ENCODE data around the gene CCNH. TPM values are rescaled to one million over a fixed set of nuclear protein-coding genes. Genes with fewer than 3 reads are reported as not detected.
A peak's percentile ranks its signal among the peaks of the same experiment; 100 is the strongest.

CCNH gene
- total RNA-seq, 1 experiment from 2014 or later: 39.6 TPM

DNA sequence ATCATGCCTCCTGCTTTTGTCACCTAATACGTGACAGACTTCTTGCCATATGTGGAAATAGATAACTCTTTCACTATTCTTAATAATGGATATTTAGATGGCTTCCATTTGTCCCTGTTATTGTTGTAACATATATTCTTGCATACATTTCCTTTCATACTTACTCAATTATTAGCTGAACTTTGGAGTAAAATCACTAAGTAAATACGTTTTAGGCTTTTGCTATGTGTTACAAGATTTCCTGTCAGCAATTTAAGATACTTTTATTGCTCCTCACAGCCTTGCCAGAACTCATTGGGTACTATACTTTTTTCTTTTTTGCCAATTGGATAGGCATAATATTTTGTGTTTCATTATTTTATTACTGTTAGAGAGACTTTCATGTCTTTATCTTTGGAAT is 26.9 kb downstream of the CCNH start:
- H3K36me3 ChIP-seq (ENCODE audit: control insufficient read depth, insufficient read depth, low read length): no peaks in the 10 kb centered on the region
- H3K9me3 ChIP-seq: no peaks in the 10 kb centered on the region
- DNase-seq: peak in 1 of 2 experiments; percentile 8
- Mint-ChIP-seq H3K4me1 (ENCODE audit: low read depth, unreplicated experiment) (peaks cover 6% of the 10 kb centered on the region), H3K36me3 (ENCODE audit: insufficient read depth, unreplicated experiment) (peaks cover 45% of the 10 kb centered on the region), H3K4me3 (ENCODE audit: unreplicated experiment) (no peak overlapping the region), H3K9me3 (ENCODE audit: unreplicated experiment) (no peaks in the 10 kb centered on the region), H3K27ac (ENCODE audit: unreplicated experiment) (no peak overlapping the region), H3K27me3 (ENCODE audit: insufficient read depth, unreplicated experiment) (no peaks in the 10 kb centered on the region)
- BruUV-seq (replicated peaks): no TSS peak
- CTCF ChIA-PET: no interaction called here
- intact Hi-C loops (cut with micrococcal nuclease; ENCODE audit: unreplicated experiment): loop anchor here (5.0 kb wide), 1 partner anchor 119 kb away; the partner anchor contains the start of gene RASA1
- POLR2A ChIA-PET: interaction anchor here (1.0 kb wide), 1 partner anchor 27 kb away, joined by 3 read pairs; no protein-coding TSS in a partner anchor
- no peak overlapping the region for H3K4me3 ChIP-seq (ENCODE audit: low read depth, low read length)
- H3K27me3 ChIP-seq (replicated peaks; ENCODE audit: control insufficient read depth, insufficient read depth, low read length): no peaks in the 10 kb centered on the region
- peaks cover 22% of the 10 kb centered on the region for H3K4me1 ChIP-seq
- TF ChIP-seq, protein P1, sequence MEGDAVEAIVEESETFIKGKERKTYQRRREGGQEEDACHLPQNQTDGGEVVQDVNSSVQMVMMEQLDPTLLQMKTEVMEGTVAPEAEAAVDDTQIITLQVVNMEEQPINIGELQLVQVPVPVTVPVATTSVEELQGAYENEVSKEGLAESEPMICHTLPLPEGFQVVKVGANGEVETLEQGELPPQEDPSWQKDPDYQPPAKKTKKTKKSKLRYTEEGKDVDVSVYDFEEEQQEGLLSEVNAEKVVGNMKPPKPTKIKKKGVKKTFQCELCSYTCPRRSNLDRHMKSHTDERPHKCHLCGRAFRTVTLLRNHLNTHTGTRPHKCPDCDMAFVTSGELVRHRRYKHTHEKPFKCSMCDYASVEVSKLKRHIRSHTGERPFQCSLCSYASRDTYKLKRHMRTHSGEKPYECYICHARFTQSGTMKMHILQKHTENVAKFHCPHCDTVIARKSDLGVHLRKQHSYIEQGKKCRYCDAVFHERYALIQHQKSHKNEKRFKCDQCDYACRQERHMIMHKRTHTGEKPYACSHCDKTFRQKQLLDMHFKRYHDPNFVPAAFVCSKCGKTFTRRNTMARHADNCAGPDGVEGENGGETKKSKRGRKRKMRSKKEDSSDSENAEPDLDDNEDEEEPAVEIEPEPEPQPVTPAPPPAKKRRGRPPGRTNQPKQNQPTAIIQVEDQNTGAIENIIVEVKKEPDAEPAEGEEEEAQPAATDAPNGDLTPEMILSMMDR (IDR thresholded peaks at IDR 0.05; ENCODE audit: insufficient read depth in 1 of 2, low read depth in 1 of 2, low read length in 1 of 2, severe bottlenecking in 1 of 2, unreplicated experiment in 1 of 2): no peak

DNA sequence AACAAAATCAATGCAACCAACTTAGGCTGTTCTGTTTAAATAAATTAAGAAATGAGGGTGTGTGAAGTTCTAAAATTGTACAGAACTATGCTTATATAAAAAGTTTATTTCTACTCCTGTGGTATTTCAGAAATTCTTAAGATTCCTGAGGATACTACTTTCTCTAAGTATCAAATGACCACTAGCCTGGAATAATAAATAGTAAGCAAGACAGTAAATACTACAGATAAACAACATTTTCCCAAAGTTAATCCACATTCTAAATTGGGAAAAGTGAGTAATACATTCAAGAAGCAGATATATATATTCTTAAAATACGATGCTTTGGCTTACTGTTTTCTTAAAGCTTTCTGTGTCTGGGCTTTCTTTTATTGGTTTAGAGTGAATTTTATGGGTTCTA is 29.5 kb downstream of the CCNH start:
- Mint-ChIP-seq H3K27me3 (ENCODE audit: insufficient read depth, unreplicated experiment) (no peaks in the 10 kb centered on the region), H3K27ac (ENCODE audit: unreplicated experiment) (no peak overlapping the region), H3K4me1 (ENCODE audit: low read depth, unreplicated experiment) (peaks cover 6% of the 10 kb centered on the region), H3K4me3 (ENCODE audit: unreplicated experiment) (no peak overlapping the region), H3K9me3 (ENCODE audit: unreplicated experiment) (no peaks in the 10 kb centered on the region), H3K36me3 (ENCODE audit: insufficient read depth, unreplicated experiment) (peaks cover 44% of the 10 kb centered on the region)
- Histone ChIP-seq H3K36me3 (ENCODE audit: control insufficient read depth, insufficient read depth, low read length) (no peaks in the 10 kb centered on the region), H3K4me1 (peaks cover 22% of the 10 kb centered on the region), H3K4me3 (ENCODE audit: low read depth, low read length) (no peak overlapping the region), H3K9me3 (no peaks in the 10 kb centered on the region), H3K27me3 (replicated peaks; ENCODE audit: control insufficient read depth, insufficient read depth, low read length) (no peaks in the 10 kb centered on the region)
- POLR2A ChIA-PET: no interaction called here
- intact Hi-C loops (cut with micrococcal nuclease; ENCODE audit: unreplicated experiment): no loop called here
- CTCF ChIA-PET: no interaction called here
- TF ChIP-seq, protein P1 (IDR thresholded peaks at IDR 0.05; ENCODE audit: insufficient read depth in 1 of 2, low read depth in 1 of 2, low read length in 1 of 2, severe bottlenecking in 1 of 2, unreplicated experiment in 1 of 2): no peak
- no TSS peak for BruUV-seq (replicated peaks)
- DNase-seq: no peak

DNA sequence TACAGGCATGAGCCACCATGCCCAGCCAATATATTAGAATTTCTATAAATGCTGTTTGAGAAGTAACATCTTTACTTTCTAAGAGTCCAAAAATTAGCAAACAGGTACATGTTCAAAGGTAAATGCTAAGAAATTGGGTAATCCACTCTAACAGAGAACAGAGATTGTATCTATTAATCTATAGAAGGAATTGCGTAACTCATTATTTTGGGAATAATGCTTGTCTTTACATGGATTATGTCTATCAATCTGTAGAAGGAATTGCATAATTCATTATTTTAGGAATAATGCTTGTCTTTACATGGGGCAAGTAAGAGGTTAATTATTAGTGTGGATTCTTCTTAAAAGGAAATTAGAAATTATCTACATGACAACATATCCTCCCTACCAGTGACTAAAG is 30.5 kb downstream of the CCNH start:
- H3K27me3 Mint-ChIP-seq (ENCODE audit: insufficient read depth, unreplicated experiment): no peaks in the 10 kb centered on the region
- H3K36me3 Mint-ChIP-seq (ENCODE audit: insufficient read depth, unreplicated experiment): peaks cover 44% of the 10 kb centered on the region
- intact Hi-C loops (cut with micrococcal nuclease; ENCODE audit: unreplicated experiment): no loop called here
- no TSS peak for BruUV-seq (replicated peaks)
- ChIA-PET CTCF (no interaction called here), POLR2A (no interaction called here)
- Histone ChIP-seq H3K9me3 (no peaks in the 10 kb centered on the region), H3K4me3 (ENCODE audit: low read depth, low read length) (no peak overlapping the region), H3K36me3 (ENCODE audit: control insufficient read depth, insufficient read depth, low read length) (no peaks in the 10 kb centered on the region), H3K4me1 (peaks cover 22% of the 10 kb centered on the region), H3K27me3 (replicated peaks; ENCODE audit: control insufficient read depth, insufficient read depth, low read length) (no peaks in the 10 kb centered on the region)
- peaks cover 6% of the 10 kb centered on the region for H3K4me1 Mint-ChIP-seq (ENCODE audit: low read depth, unreplicated experiment)
- no peak for DNase-seq
- TF ChIP-seq, protein P1 (IDR thresholded peaks at IDR 0.05; ENCODE audit: insufficient read depth in 1 of 2, low read depth in 1 of 2, low read length in 1 of 2, severe bottlenecking in 1 of 2, unreplicated experiment in 1 of 2): no peak
- H3K27ac Mint-ChIP-seq (ENCODE audit: unreplicated experiment): no peak overlapping the region
- H3K9me3 Mint-ChIP-seq (ENCODE audit: unreplicated experiment): no peaks in the 10 kb centered on the region
- no peak overlapping the region for H3K4me3 Mint-ChIP-seq (ENCODE audit: unreplicated experiment)
